NCI-H1417 treated with DMSO at 0.1 percent for 48 hours (cell line): Measurements from ENCODE around the gene COL4A4.

ENCODE experiments used
- DNase-seq: peaks from one replicate; lab custom pipeline; 2025; lab: John Stamatoyannopoulos, UW

The COL4A4 gene

GRCh38 chr2:226981791-226982326 lies 182.1 kb downstream of the COL4A4 start:
- peak; percentile 39 for DNase-seq

DNA sequence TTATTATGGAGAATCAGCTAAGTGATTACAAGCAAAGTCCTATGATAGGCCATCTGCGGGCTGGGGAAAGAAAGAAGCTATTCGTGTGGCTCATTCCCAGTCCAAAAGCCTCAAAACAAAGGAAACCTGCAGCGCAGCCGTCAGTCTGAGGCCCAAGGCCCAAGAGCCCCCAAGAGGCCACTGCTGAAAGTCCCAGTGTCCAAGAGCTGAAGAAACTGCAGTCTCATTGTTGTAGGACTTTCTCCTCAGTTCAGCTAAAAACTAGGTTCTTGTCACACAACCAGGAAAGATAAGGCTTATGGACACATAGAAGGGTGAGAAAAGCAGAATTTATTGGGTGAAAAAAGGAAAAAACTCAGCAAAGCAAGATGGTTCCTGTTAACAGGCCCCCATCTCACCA lies 185.0 kb downstream of the COL4A4 start:
- DNase-seq = no peak

- no peak for DNase-seq
These were observed 185.7 kb downstream of the COL4A4 start for GRCh38 chr2:226978300-226978699.

- DNase-seq = no peak
These were observed 186.2 kb downstream of the COL4A4 start for GRCh38 chr2:226977775-226978190.

GRCh38 chr2:226973816-226974215 lies 190.2 kb downstream of the COL4A4 start:
- DNase-seq = no peak

DNA sequence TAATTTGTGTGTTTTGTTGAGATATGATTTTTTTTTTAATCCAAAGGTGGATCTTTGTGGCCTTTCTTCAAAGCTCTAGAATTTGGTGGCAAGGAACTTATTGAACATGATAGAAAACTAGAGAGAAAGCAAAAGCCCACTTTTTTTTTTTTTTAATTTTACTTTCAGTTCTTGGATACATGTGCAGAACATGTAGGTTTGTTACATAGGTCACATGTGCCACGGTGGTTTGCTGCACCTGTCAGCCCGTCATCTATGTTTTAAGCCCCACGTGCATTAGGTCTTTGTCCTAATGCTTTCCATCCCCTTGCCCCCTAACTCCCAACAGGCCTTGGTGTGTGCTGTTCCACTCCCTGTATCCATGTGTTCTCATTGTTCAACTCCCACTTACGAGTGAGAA lies 192.2 kb downstream of the COL4A4 start:
- DNase-seq = no peak

DNA sequence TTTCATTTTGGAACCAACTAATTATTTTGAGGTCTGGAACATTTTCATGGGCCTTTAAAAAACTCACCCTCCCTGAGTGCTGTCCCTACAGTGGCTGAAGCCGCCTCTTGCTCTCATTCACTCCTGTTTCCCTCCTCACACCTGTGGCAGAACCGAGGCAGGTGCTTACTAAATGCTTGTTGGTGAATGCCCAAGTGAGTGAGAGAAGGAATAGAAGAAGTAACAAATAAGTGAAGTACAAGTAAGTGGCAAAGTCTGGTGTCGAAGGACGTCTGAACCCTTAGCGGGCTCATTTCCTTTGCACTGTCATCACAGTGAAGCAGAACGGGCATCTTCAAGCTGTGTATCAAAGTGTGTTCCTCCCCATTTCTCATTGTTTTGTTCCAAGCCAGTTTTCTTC lies 192.9 kb downstream of the COL4A4 start:
- no peak for DNase-seq

- no peak for DNase-seq
These were observed 193.6 kb downstream of the COL4A4 start for GRCh38 chr2:226970362-226970761.

- no peak for DNase-seq
These were observed 194.5 kb downstream of the COL4A4 start for GRCh38 chr2:226969417-226970080.

DNA sequence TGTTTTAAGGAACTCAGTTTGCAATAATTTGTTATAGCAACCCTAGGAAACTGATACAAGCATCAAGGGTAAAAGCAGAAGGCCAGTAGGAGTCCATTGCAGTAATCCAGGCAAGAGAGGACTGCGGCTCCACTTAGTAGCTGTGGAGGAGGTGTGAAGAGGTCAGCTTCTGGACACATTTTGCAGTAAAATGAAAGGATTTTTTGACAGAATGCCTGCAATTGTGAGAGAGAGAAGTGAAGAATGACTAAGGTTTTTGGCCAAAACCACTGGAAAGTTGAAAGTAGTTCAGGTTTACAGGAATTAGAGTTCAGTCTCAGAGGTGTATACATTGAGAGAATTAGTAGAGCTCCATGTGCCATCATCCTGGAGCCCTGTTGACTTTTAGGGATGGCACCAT lies 198.6 kb downstream of the COL4A4 start:
- DNase-seq = no peak

- DNase-seq = no peak
These were observed 200.5 kb downstream of the COL4A4 start for GRCh38 chr2:226963528-226963927.

DNA sequence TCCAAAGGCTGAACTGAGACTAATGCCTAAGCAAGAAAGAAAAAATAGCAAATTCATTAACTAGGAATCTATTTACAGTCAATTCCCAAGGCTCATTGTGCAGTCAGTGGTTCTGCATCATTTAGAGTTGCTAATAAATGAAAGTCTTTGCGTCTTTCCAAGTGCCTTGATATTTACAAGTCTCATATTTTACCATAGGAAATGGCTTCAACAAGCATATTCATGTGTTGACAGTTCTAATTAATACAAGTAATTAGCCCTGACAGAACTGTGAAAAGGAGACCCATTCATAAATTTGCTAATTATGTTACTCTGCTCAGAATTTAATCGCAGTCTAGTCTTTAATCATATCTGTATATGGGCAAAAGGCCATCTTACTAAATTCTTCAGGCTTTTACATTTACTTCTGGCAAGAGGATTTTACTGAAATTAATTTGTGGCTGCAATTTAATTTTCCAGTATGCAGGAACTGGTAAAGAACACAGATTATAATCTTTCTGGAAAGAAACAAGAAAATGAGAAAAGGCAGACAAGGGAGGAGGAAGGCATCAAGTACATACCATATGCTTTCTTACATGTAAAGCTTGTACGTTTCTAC lies 201.7 kb downstream of the COL4A4 start:
- DNase-seq = no peak

DNA sequence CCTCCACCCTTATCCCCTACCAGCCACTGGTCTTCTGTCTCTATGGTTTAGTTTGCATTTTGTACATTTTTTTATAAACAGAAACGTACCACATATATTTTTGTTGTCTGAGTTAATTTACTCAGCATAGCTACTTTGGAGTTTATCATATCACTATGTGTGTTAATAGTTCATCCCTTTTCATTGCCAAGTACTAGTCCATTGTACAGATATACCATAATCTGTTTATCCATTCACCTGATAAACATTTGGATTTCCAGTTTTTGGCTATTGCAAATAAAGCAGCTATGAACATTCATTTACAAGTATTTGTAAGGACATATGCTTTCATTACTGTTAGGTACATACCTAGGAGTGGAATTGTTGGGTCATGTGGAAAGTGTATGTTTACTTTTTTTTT lies 204.6 kb downstream of the COL4A4 start:
- DNase-seq = no peak

- no peak for DNase-seq
These were observed 207.3 kb downstream of the COL4A4 start for GRCh38 chr2:226956659-226957058.

DNA sequence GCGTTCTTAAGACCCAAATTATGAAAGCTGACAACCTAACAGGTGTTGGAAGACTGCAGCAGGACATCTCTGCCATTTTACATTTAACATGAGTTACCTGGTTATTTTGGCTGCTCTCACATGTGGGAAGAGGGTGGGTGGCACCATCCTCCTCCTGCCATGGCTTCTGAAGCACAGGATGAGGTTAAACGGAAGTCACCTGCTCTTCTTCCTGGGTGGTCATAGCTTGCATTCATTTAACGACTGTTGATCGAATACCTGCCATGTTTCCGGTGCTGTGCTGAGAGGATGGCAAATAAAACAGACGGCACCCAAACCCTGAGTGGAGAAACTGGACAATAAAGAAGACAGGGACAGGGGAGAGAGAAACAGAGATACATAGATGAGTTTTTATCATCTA lies 210.2 kb downstream of the COL4A4 start:
- no peak for DNase-seq

- DNase-seq = no peak
These were observed 210.8 kb downstream of the COL4A4 start for GRCh38 chr2:226953206-226953605.
